GM10847 (cell line): Measurements from ENCODE around the gene GABRA5.

Experiments used
- POLR2A ChIP-seq: IDR thresholded peaks from 2 replicates; pipeline ENCODE4 v1.6.1; 2011; ENCODE audit not compliant: insufficient read length; ENCODE audit errors: extremely low read depth

GABRA5 gene

DNA sequence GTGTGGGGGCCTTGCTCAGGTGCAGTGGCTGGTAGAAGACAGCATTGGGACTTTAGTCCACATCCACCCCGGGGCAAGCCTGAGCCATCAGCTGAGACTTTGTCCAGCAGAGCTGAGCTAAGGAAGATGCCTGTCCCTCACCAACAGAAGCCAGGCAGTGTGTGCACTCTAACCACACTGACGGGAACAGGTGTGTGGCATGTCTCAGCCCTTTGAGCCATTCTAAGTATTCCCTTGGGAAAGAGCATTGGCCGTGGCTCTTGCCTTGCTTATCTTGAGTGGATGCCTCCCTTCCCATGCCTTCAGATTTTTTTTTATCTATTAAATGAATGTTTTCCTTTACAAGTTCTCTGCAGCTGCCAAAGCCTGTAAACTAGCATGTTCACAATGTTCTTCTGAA lies 3.5 kb downstream of the GABRA5 start:
- TF ChIP-seq POLR2A: no peak

DNA sequence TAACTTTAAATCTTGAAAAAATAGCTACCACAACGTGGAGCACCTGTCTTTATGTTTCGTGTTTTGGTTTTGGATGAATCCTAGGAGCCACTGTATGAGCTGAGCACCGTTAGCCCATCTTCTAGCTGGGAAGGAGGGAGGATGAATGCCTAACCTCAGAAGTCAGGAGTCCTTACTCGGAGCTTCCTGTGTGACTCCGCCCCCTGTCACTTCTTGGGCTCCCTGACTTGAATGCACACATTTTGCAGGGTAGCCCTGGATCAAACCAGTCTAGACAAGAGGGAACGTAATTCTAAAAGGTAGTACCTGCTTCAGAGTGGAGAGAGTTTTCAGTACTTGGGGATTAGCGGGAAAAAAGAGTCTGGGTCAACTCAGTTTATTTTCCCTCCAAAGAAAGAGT lies 5.3 kb downstream of the GABRA5 start:
- TF ChIP-seq POLR2A: no peak

DNA sequence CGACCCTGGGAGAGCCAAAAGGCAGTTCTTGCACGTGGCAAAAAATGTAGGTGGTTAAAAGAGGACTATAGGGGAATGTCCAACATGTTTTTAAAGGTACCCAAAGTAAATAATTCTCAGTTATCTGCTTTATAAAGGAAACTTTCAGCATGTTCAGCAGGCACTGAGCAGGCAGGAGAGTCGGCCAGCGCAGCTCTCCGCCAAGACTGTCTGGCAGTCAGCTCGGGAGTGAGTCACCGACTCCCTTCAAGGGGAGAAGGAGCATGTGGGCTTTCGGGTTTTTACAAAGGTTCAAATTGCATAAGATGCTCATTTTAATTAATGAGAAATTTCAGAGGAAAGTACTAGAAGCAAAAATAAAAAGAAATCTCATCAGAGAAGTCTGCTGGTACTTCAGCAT lies 7.0 kb downstream of the GABRA5 start:
- no peak for TF ChIP-seq POLR2A

DNA sequence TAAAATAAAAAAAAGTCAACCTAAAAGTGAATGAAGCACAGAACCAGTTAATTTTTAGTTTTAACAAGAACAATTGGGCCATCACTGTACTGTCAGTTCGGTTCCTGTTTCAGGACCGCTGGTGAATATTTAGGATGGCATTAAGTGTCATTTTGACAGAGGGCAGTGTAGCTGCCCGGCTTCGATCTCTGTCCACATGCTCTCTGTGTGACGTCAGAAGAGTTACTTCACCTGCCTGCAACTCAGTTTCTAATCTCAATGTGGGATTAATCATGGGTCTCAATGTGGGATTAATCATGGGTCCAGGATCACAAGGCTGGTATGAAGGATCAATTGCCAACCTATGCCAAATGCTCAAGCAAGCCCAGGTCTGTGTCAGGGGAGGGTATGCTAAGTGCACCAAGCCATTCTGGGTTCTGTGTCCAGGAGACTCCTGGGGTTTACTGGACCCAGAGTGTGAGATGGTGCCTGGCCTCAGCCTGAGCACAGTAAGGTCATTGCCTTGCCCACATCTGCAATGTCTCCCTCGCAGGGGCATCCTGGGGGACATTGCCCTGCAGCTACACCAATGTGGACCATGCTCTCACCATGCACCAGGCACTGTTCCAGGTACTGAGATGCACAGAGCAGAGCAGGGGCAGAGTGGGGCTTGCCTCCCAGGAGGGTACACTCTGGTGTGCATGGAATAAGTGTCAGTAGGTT lies 8.1 kb downstream of the GABRA5 start:
- no peak for TF ChIP-seq POLR2A

DNA sequence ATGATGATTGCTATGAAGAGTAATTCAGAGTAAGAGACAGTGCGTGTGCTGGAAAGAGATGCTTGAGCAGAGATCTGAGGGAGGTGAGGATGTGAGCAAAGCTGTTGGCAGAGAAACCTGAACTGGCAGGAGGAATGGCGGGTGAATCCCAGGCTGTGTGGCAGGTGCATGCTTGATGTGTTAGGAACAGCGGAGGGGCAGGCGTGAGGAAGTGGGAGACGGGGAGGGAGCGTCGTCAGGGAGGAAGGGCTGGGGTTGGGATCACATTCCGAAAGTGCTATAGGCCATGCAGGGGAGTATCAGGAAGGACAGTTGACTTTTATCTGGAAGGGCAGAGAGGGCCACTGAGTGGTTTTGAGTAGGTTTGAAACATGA lies 8.6 kb downstream of the GABRA5 start:
- TF ChIP-seq POLR2A: no peak

DNA sequence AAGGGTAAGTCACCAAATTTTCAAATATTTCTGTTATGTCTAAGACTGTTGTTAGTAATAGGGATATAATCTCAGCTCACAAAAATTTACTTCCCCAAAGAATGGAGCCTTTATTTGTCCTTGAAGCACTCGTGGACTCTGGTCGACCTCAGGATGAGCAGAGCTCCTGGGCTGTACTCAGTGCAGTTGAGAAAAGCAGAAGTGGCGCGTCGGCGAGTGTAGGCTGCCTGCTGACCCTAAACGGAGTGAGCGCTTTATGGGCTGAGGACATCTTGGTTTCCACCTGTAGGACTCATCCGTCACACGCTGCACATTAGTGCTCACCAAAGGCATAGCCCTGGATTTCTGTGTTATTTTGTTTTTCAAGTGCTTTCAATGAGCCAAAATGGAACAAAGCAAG lies 11.0 kb downstream of the GABRA5 start:
- no peak for TF ChIP-seq POLR2A

DNA sequence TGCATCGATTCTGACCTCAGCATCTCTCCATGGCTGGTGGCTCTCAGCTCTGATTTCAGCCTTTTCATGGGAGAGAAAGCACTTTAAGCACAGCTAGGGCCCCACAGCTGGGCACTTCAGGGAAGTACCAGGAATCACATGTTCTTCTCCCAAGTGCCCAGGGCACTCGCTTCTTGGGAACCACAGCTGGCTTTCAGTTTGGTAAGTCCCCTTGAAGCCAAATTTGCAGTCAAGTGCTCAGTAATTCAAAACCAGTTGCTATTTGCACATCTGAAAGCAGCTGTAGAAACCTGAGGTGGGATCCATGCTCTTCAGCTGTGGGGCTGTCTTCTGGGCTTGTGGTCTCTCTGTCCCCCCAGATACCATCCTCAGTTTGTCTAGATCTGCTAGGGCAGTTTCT lies 12.8 kb downstream of the GABRA5 start:
- TF ChIP-seq POLR2A: no peak

DNA sequence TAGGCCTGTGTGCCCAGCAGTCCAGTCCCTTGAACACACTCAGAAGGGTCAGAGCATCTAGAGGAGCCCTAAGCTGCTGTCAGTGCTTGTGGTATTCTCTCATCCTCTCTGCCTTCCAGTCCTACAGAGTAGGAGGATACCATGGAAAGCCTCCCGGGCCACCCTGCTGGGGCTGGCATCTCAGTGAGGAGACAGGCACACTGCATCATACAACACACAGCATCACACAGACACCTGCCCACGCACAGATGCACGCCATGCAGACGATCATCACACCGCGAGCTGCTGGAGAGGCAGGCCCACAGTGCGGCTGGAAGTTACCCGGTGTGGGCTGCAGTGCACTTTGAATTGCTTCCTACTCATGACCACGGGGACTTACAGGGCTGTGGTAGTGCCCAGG lies 15.2 kb downstream of the GABRA5 start:
- no peak for TF ChIP-seq POLR2A

DNA sequence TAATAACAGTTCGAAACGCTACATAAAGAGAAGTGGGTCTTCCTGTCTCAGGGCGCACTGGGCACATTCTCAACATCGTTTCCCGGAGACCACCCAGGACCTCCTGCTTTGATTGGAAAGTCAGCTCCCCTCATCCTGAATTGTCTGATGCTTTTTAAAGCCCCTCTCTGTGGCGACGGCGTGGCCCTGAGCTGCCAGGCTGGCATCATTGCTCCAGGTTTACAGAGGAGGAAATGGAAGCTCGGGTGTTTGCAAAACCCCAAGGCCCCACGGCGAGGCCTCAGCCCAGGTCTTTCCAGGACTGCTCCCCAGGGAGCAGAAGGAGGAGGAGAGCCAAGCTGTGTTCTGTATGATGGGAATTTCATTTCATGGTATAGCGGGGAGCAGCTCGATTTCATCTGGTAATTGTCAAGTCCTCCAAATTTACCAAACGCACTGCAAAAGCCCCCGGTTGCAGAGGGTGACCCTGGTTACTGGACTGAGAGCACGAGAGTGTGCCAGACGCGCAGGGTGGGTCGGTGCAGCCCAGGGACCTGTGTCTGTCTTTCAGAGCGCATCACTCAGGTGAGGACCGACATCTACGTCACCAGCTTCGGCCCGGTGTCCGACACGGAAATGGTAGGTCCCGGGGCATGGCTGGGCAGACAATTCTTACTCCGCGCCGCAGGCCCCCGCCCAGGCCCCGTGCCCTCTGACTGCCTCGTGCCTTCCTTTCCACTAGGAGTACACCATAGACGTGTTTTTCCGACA lies 15.9 kb downstream of the GABRA5 start:
- TF ChIP-seq POLR2A: no peak

DNA sequence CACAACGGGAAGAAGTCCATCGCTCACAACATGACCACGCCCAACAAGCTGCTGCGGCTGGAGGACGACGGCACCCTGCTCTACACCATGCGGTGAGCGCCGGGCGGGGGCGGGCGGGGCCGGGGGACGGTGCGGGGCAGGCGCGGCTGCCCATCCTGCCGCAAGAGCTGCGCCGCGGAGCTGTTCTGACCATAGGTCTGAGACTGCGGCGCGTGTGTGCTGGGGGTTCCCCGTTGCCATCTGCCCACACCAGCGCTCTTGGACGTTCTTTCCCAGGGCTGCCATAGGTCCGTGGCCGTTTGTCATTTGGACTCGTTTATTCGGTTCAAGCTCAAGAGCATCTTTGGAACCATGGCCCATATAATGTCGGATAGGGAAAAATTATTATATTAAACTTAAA lies 16.6 kb downstream of the GABRA5 start:
- TF ChIP-seq POLR2A: no peak

DNA sequence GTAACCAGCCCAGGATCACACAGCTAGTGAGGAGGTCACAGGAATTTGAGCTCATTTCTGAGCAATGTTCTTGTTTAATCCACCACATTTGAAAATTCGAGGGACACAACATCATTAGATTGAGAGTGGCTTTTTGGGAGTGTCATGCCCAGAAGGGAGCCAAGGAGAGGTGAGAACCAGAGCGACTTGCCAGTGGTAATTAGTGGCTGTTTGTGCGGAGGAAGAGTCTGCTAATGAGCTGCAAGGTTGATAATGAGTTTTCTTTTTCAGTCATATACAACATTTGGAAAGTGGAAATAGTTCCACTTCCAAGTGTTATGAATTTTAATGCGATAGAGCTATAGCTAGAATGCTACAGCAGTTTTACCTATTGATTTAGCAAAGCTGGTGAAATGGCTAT lies 19.7 kb downstream of the GABRA5 start:
- TF ChIP-seq POLR2A: no peak

DNA sequence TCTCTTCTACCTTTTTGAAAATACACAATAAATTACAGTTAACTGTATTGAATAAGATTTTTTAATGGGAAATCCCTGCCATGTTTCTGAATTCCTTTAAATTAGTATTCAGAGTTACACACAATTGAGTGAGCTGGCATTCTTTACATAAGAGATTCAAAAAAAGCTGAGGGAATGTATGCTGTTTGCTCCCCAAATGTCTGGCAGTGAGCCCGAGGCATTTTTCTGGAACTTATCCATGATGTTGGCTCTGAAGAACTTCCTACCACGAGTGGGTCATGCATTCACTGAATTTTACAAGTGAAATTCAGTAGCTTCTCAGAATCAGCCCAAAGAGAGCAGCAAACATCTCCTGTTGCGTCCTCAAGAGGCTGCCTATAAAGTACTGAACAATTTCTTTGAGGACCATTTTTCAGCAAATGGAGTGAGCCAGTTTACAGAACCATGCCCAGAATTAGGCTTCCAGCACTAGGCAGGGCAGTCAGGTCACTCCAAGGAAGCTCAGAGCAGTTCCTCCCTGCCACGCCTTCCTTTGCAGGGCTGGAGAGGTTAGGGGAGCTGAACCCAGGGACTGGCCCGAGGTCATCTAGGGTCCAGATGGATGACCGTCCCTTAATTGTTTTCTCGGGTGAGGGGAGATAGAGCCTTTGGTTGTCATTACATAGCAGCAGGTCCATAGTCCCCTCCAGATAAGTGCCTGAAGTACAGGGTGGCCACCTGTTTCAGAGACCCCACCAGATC lies 21.2 kb downstream of the GABRA5 start:
- no peak for TF ChIP-seq POLR2A

DNA sequence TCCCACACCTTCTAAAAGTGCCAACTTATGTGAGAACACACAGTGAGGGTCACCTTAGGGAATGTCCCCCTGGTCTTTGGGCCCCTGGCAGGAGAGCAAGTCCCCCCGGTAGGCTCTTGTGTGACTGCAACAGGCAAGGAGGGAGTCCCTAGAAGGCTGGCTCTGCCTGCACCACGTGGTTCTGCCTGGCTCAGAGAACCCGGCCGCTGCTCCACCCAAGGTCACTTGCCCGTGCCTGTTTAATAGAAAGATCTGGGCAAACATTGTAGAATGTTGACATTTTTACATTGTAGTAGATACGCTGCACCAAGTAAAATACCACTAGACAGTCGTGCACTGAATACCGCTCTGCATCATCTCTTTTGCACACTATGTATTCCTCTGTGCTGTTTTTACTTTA lies 21.9 kb downstream of the GABRA5 start:
- TF ChIP-seq POLR2A: no peak

DNA sequence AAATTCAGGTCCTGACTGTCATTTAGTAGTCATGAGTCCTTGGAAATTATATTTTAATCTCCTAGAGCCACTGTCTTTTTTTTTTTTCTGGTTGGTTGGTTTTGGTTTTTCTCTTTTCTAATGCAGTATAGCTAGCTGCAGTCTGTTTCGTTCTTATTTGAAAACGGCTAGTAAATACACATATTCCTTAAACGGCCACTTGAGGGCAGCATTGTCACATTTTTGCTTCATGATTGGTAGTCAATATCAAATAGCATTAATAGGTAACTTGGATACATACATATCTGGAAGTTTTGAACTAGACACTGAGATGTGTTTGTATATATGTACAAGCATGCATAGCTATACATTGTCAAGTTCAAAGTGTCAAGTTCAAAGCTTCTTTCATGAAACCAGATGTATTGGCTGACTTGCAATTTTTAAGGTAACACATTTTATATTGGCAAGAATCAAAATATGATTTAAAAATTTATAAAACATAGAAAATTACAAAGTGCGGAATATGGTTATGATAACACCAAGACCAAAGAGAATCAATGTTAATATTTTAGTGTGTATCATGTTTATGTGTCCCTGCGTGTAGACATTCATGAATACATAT lies 22.5 kb downstream of the GABRA5 start:
- no peak for TF ChIP-seq POLR2A

DNA sequence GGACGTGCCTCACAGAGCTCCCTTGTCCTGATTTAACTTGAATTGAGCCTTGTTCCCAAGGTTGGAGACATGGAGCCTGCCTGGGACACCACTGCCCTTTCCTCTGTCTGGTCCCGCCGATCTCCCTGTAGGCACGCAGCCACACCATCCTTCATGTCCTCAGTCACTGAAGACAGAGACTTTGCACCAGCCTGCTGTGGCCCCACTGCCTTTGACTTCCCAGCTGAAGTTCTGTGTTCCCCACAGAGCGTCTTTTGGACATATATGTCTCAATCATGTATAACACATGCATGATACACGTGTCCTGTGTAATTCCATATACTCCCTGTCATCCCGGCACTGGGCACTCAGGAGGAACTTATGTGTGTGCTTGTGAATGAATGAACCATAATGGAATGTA lies 23.6 kb downstream of the GABRA5 start:
- TF ChIP-seq POLR2A: no peak

DNA sequence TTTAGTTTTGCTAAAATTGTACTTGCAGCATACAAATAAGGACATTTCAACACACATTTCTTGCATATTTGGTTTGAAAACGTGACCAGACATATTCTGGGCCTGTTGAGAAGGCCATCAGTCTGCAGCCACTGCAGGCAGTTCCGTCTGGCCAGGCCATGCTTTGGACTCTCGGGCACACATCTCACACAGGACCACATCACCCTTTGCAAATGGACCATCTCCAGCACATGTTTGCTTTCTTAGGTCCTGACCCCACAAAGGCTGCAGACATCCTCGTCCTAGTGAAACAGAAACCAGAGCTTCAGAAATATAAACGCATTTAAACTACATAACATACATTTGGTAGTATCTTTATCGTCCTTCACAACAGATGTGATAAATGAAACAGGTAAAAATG lies 24.1 kb downstream of the GABRA5 start:
- TF ChIP-seq POLR2A: no peak
